Suprapubic skin (tissue), 4 donors: Measurements from ENCODE around the gene RNF223. TPM values are rescaled to one million over a fixed set of nuclear protein-coding genes. Genes with fewer than 3 reads are reported as not detected.

Experiments used
- DNase-seq, 2 donors: peaks; one replicate each; pipeline ENCODE4 v3.0.0-alpha.2; 2019; ENCODE audit warnings: low spot score in 2 of 2
- H3K27ac ChIP-seq: fragments of 200-600 bp; sonication (generic); one replicate; pipeline ENCODE4 v1.5.1; 2019
- H3K27me3 ChIP-seq: fragments of 200-600 bp; sonication (generic); one replicate; pipeline ENCODE4 v1.5.1; 2019
- H3K36me3 ChIP-seq: fragments of 200-600 bp; sonication (generic); one replicate; pipeline ENCODE4 v1.5.1; 2019
- H3K4me1 ChIP-seq: fragments of 200-600 bp; sonication (generic); one replicate; pipeline ENCODE4 v1.5.1; 2019
- H3K4me3 ChIP-seq: fragments of 200-600 bp; sonication (generic); one replicate; pipeline ENCODE4 v1.5.1; 2019; ENCODE audit warnings: mild to moderate bottlenecking
- H3K9me3 ChIP-seq: fragments of 200-600 bp; sonication (generic); one replicate; pipeline ENCODE4 v1.5.1; 2019
- CTCF ChIP-seq, 2 donors: fragments of 200-600 bp in 1 of 2; fragments of 450-650 bp in 1 of 2; sonication (generic) in 1 of 2; IDR thresholded peaks; one replicate each; pipeline ENCODE4 v1.5.1; 2016 to 2019; ENCODE audit warnings: antibody characterized with exemption in 2 of 2, mild to moderate bottlenecking in 1 of 2, moderate library complexity in 1 of 2
- EP300 ChIP-seq: sonication (generic); formaldehyde crosslinking; IDR thresholded peaks from one replicate; pipeline ENCODE4 v1.6.1; 2017; ENCODE audit warnings: antibody characterized with exemption
- POLR2A ChIP-seq, 2 donors: fragments of 450-650 bp; IDR thresholded peaks; one replicate each; pipeline ENCODE4 v1.6.1; 2017; ENCODE audit warnings: antibody characterized with exemption in 2 of 2, mild to moderate bottlenecking in 2 of 2, moderate library complexity in 2 of 2
- POLR2AphosphoS5 ChIP-seq, 3 donors: sonication (generic); formaldehyde crosslinking; IDR thresholded peaks; one replicate each; pipeline ENCODE4 v1.6.1; 2017; ENCODE audit warnings: antibody characterized with exemption in 3 of 3
- WGBS: methylation state at CpG from one replicate; pipeline ENCODE4 v1.1.5; 2018; 5-methylcytosine and 5-hydroxymethylcytosine counted together
- total RNA-seq, 4 donors: library from RNA; depleted of rRNA; stranded (reverse); fragments of >200 nt; gene quantifications; one replicate each; pipeline ENCODE4 v1.1.0, GENCODE V29; 2016

The RNF223 gene
- total RNA-seq, 4 donors from 2014 or later = 1.8 to 4.9 (median 4.8) TPM

DNA sequence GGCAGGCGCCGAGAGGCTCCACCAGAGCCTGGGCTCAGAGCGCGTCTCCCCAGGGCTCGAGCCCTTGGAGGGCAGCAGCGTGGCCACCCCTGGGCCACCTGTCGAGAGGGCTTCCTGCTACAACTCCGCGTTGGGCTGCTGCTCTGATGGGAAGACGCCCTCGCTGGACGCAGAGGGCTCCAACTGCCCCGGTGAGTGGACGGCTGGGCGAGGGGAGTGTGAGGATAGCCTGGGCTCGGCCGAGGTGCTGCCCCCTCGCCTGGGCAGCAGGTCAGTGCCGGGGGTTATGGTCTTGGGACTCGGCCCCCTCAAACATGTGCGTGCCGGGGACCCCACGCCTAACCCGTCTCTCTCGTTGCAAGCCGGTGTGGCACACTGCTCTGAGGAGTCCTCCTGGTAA is 27.3 kb downstream of the RNF223 start:
- Histone ChIP-seq H3K36me3 (peaks cover 72% of the 10 kb centered on the region), H3K4me1 (peaks cover 3% of the 10 kb centered on the region), H3K4me3 (no peak overlapping the region), H3K27me3 (no peaks in the 10 kb centered on the region), H3K9me3 (no peaks in the 10 kb centered on the region), H3K27ac (no peak overlapping the region)
- WGBS = 94% methylated on average over 20 of the region's 26 CpGs
- TF ChIP-seq POLR2AphosphoS5 (IDR thresholded peaks at IDR 0.05) (no peak), POLR2A (IDR thresholded peaks at IDR 0.05) (no peak), CTCF (IDR thresholded peaks at IDR 0.05) (no peak), EP300 (no peak)
- no peak for DNase-seq

DNA sequence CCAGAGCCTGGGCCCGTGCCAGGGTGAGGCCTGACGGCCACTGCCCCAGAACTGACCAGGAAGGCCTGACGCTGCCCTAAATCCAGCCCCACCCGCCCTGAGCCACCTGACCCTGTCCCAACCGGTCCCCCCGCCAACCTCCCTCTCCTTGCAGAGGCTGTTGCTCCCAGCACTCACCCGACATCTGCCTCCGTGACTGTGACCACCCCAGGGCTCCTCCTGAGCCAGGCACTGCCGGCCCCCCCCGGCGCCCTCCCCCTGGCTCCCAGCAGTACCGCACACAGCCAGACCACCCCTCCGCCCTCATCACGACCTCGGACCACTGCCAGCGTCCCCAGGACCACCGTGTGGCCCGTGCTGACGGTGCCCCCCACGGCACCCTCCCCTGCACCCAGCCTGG is 27.9 kb downstream of the RNF223 start:
- Histone ChIP-seq H3K4me3 (no peak overlapping the region), H3K9me3 (no peaks in the 10 kb centered on the region), H3K27ac (no peak overlapping the region), H3K27me3 (no peaks in the 10 kb centered on the region), H3K36me3 (peaks cover 67% of the 10 kb centered on the region), H3K4me1 (peaks cover 5% of the 10 kb centered on the region)
- TF ChIP-seq POLR2AphosphoS5 (IDR thresholded peaks at IDR 0.05) (no peak), POLR2A (IDR thresholded peaks at IDR 0.05) (no peak), CTCF (IDR thresholded peaks at IDR 0.05) (no peak), EP300 (no peak)
- 92% methylated on average over 16 of the region's 20 CpGs for WGBS
- no peak for DNase-seq

- Histone ChIP-seq H3K4me3 (no peak overlapping the region), H3K36me3 (peaks cover 56% of the 10 kb centered on the region)
- WGBS = 90% methylated on average over 4 of the region's 23 CpGs
Measured at GRCh38 chr1:1045129-1045528, 29.0 kb downstream of the RNF223 start.

DNA sequence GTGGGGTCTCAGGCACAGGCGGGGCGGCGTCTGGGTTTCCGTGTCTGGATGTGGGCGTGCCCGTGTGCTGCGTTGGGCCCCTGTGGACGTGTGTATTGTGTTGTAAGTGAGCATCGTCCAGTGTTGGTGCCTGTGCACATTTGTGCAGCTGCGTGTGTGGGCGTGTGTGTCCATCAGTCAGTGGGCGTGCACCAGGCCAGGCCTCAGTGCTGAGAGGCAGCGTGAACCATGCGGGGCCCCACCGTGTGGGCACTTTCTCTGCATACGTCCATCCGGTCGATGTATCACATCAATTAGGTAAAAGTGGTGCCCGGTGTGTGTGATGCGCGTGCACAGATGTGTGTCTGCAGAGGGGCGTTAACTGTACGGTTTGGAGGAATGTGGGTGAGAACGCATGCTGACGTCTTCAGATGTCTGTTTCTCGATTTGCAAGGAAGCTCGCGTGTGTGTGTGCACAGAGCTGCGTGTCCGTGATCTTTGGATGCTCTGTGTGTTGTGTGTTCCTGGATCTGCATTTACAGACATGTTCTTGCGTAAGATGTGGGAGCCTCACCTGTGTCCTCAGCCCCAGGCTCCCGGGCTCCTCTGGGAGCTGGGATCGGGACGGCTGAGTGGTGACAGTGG is 29.5 kb downstream of the RNF223 start:
- 90% methylated on average over 17 of the region's 34 CpGs for WGBS
- no peaks in the 10 kb centered on the region for H3K9me3 ChIP-seq
- H3K4me1 ChIP-seq = peaks cover 15% of the 10 kb centered on the region
- TF ChIP-seq CTCF (IDR thresholded peaks at IDR 0.05) (no peak), POLR2AphosphoS5 (IDR thresholded peaks at IDR 0.05) (no peak), EP300 (no peak), POLR2A (IDR thresholded peaks at IDR 0.05) (no peak)
- no peak overlapping the region for H3K4me3 ChIP-seq
- DNase-seq = no peak
- H3K36me3 ChIP-seq = peaks cover 52% of the 10 kb centered on the region
- no peak overlapping the region for H3K27ac ChIP-seq
- peaks cover 9% of the 10 kb centered on the region for H3K27me3 ChIP-seq

More at GRCh38 chr1:1045129-1045528, 29.0 kb downstream of the RNF223 start:
- TF ChIP-seq POLR2AphosphoS5 (IDR thresholded peaks at IDR 0.05) (no peak), POLR2A (IDR thresholded peaks at IDR 0.05) (no peak), EP300 (no peak), CTCF (IDR thresholded peaks at IDR 0.05) (no peak)
- Histone ChIP-seq H3K27ac (no peak overlapping the region), H3K27me3 (peaks cover 4% of the 10 kb centered on the region), H3K4me1 (peaks cover 10% of the 10 kb centered on the region), H3K9me3 (no peaks in the 10 kb centered on the region)
- no peak for DNase-seq

GRCh38 chr1:1043921-1044320 is 30.2 kb downstream of the RNF223 start:
- 97% methylated on average over 19 of the region's 33 CpGs for WGBS
- H3K9me3 ChIP-seq = no peaks in the 10 kb centered on the region
- peaks cover 22% of the 10 kb centered on the region for H3K4me1 ChIP-seq
- no peak overlapping the region for H3K4me3 ChIP-seq
- H3K36me3 ChIP-seq = peaks cover 47% of the 10 kb centered on the region
- peaks cover 11% of the 10 kb centered on the region for H3K27me3 ChIP-seq
- no peak overlapping the region for H3K27ac ChIP-seq
- TF ChIP-seq POLR2A (IDR thresholded peaks at IDR 0.05) = no peak
- no peak for DNase-seq

- no peak for DNase-seq
- peaks cover 11% of the 10 kb centered on the region for H3K27me3 ChIP-seq
- WGBS = 100% methylated on average over 7 of the region's 27 CpGs
- no peak for TF ChIP-seq POLR2AphosphoS5 (IDR thresholded peaks at IDR 0.05)
- no peak for TF ChIP-seq CTCF (IDR thresholded peaks at IDR 0.05)
- no peak for TF ChIP-seq POLR2A (IDR thresholded peaks at IDR 0.05)
- no peak for TF ChIP-seq EP300
- peaks cover 24% of the 10 kb centered on the region for H3K4me1 ChIP-seq
- peaks cover 47% of the 10 kb centered on the region for H3K36me3 ChIP-seq
- H3K27ac ChIP-seq = no peak overlapping the region
- H3K4me3 ChIP-seq = no peak overlapping the region
- no peaks in the 10 kb centered on the region for H3K9me3 ChIP-seq
Measured at GRCh38 chr1:1043411-1043810, 30.7 kb downstream of the RNF223 start.
